PC-9 (cell line): Measurements from ENCODE around the gene OSGEP. TPM values are rescaled to one million over a fixed set of nuclear protein-coding genes. Genes with fewer than 3 reads are reported as not detected.
A peak's percentile ranks its signal among the peaks of the same experiment; 100 is the strongest.

Experiments
- BruUV-seq: library from RNA; stranded (reverse); fragments of 400-500 nt; replicated peaks from 2 replicates; lab custom pipeline; 2021; lab: Mats Ljungman, UMichigan
- CTCF ChIA-PET: fragments of 300-600 bp; sonication (Branson Sonifier 250); formaldehyde crosslinking; loops from one replicate; lab custom pipeline; 2022; ENCODE audit warnings: antibody characterized with exemption; lab: Charles Lee
- POLR2A ChIA-PET: fragments of 300-600 bp; sonication (Branson Sonifier 250); formaldehyde crosslinking; loops from one replicate; lab custom pipeline; 2022; ENCODE audit warnings: antibody characterized with exemption; ENCODE audit not compliant: unreplicated experiment; lab: Charles Lee
- DNase-seq, 2 experiments: peaks; one replicate each; pipeline versions ENCODE4 v3.0.0 to v3.0.0-alpha.2; 2015 to 2022; ENCODE audit warnings: mixed read lengths in 1 of 2
- H2AFZ ChIP-seq: fragments of 200-600 bp; sonication (generic); 2 replicates; pipeline ENCODE4 v1.8.1; 2017; ENCODE audit warnings: antibody characterized with exemption
- H3F3A ChIP-seq: fragments of 200-600 bp; sonication (generic); 2 replicates; pipeline ENCODE4 v1.8.1; 2017; ENCODE audit warnings: antibody characterized with exemption, mild to moderate bottlenecking, low read depth; ENCODE audit not compliant: insufficient read depth
- H3K27ac ChIP-seq: fragments of 200-600 bp; sonication (generic); 2 replicates; pipeline ENCODE4 v1.6.1; 2016; ENCODE audit warnings: mixed run types
- H3K27me3 ChIP-seq: fragments of 200-600 bp; sonication (generic); 2 replicates; pipeline ENCODE4 v1.6.1; 2016; ENCODE audit warnings: low read depth, mixed run types; ENCODE audit not compliant: insufficient read depth
- H3K36me3 ChIP-seq: fragments of 200-600 bp; sonication (generic); 2 replicates; pipeline ENCODE4 v1.6.1; 2016; ENCODE audit warnings: low read depth, mixed run types
- H3K4me1 ChIP-seq: fragments of 200-600 bp; sonication (generic); replicated peaks from 2 replicates; pipeline ENCODE4 v1.6.1; 2016; ENCODE audit warnings: mixed run types; ENCODE audit not compliant: insufficient read depth
- H3K4me2 ChIP-seq: fragments of 200-600 bp; sonication (generic); 2 replicates; pipeline ENCODE4 v1.6.1; 2017; ENCODE audit warnings: mixed run types
- H3K4me3 ChIP-seq: fragments of 200-600 bp; sonication (generic); 2 replicates; pipeline ENCODE4 v1.6.1; 2016; ENCODE audit warnings: mixed run types
- H3K79me2 ChIP-seq: fragments of 200-600 bp; sonication (generic); 2 replicates; pipeline ENCODE4 v1.6.1; 2017; ENCODE audit warnings: low read depth, mixed run types
- H3K9me2 ChIP-seq: fragments of 200-600 bp; sonication (generic); 2 replicates; pipeline ENCODE4 v1.8.1; 2017; ENCODE audit warnings: mild to moderate bottlenecking; ENCODE audit not compliant: insufficient read depth
- H3K9me3 ChIP-seq: fragments of 200-600 bp; sonication (generic); 2 replicates; pipeline ENCODE4 v1.8.1; 2016; ENCODE audit warnings: low read depth; ENCODE audit not compliant: insufficient read depth
- H4K20me1 ChIP-seq: fragments of 200-600 bp; sonication (generic); 2 replicates; pipeline ENCODE4 v1.8.1; 2017; ENCODE audit not compliant: insufficient read depth
- CTCF ChIP-seq: fragments of 200-600 bp; sonication (generic); conservative IDR thresholded peaks from 2 replicates; pipeline ENCODE4 v1.6.1; 2017; ENCODE audit warnings: mixed run types, antibody characterized with exemption, mild to moderate bottlenecking, moderate library complexity
- EZH2 ChIP-seq: fragments of 200-600 bp; sonication (generic); IDR thresholded peaks from 2 replicates; pipeline ENCODE4 v1.8.0; 2017; ENCODE audit warnings: antibody characterized with exemption, low read depth
- intact Hi-C: fragments of 100-400 bp; cut with micrococcal nuclease; formaldehyde crosslinking; loops from one replicate; pipeline ENCODE4 v1.10.0; 2022; ENCODE audit not compliant: unreplicated experiment
- total RNA-seq: library from RNA; stranded (reverse); gene quantifications from 2 replicates; pipeline ENCODE4 v1.2.3, GENCODE V29; 2021

OSGEP gene
- total RNA-seq, 1 experiment from 2014 or later = 20.6 TPM

GRCh38 chr14:20412411-20412810 is 42.2 kb downstream of the OSGEP start:
- no peak for DNase-seq
- peaks cover 5% of the 10 kb centered on the region; the same call in 1 of the 2 replicates for H3F3A ChIP-seq
- peaks cover 13% of the 10 kb centered on the region for H3K79me2 ChIP-seq
- H4K20me1 ChIP-seq = no peaks in the 10 kb centered on the region
- BruUV-seq = TSS peak; percentile 48
- ChIA-PET CTCF (interaction anchor here (0.6 kb wide), 1 partner anchor 32 kb away, joined by 8 read pairs; no protein-coding TSS in a partner anchor), POLR2A (interaction anchor here (0.6 to 2.3 kb wide), 2 partner anchors 49 to 272 kb away, joined by 3 to 12 read pairs; partner anchors contain the start of gene PIP4P1)
- H3K27me3 ChIP-seq = no peaks in the 10 kb centered on the region
- H3K27ac ChIP-seq = peak overlapping the region; percentile 76
- no peaks in the 10 kb centered on the region for H3K36me3 ChIP-seq
- TF ChIP-seq CTCF = no peak
- TF ChIP-seq EZH2 = no peak
- intact Hi-C loops = loop anchor here (5.0 to 10.0 kb wide), 3 partner anchors 85 to 270 kb away; partner anchors contain the start of gene RNASE4
- peak overlapping the region; percentile 94 for H2AFZ ChIP-seq
- H3K4me2 ChIP-seq = peak overlapping the region; percentile 96
- no peaks in the 10 kb centered on the region for H3K9me3 ChIP-seq
- H3K9me2 ChIP-seq = no peaks in the 10 kb centered on the region
- H3K4me1 ChIP-seq = peaks cover 7% of the 10 kb centered on the region; the same call in 1 of the 2 replicates
- peak overlapping the region; percentile 74 for H3K4me3 ChIP-seq

GRCh38 chr14:20409226-20409625 is 45.4 kb downstream of the OSGEP start:
- Histone ChIP-seq H3K9me3 (no peaks in the 10 kb centered on the region), H3K27me3 (no peaks in the 10 kb centered on the region), H3F3A (peaks cover 5% of the 10 kb centered on the region; the same call in 1 of the 2 replicates), H4K20me1 (no peaks in the 10 kb centered on the region), H3K27ac (no peak overlapping the region), H3K4me3 (no peak overlapping the region), H3K9me2 (no peaks in the 10 kb centered on the region), H2AFZ (no peak overlapping the region), H3K79me2 (peaks cover 13% of the 10 kb centered on the region), H3K4me1 (peaks cover 7% of the 10 kb centered on the region; the same call in 1 of the 2 replicates), H3K4me2 (no peak overlapping the region), H3K36me3 (peaks cover 4% of the 10 kb centered on the region; the same call in 1 of the 2 replicates)
- POLR2A ChIA-PET = no interaction called here
- no TSS peak for BruUV-seq
- CTCF ChIA-PET = no interaction called here
- intact Hi-C loops = no loop called here
- TF ChIP-seq EZH2 (no peak), CTCF (no peak)
- no peak for DNase-seq

- intact Hi-C loops = no loop called here
Observed at GRCh38 chr14:20403521-20403920, 51.1 kb downstream of the OSGEP start.

More at GRCh38 chr14:20403521-20403920, 51.1 kb downstream of the OSGEP start:
- no TSS peak for BruUV-seq
- H3K27me3 ChIP-seq = no peaks in the 10 kb centered on the region
- H3F3A ChIP-seq = peaks cover 21% of the 10 kb centered on the region
- no peak overlapping the region for H3K4me2 ChIP-seq
- no peaks in the 10 kb centered on the region for H3K9me2 ChIP-seq
- H2AFZ ChIP-seq = no peak overlapping the region
- no peaks in the 10 kb centered on the region for H3K9me3 ChIP-seq
- no peak for DNase-seq
- H3K4me3 ChIP-seq = no peak overlapping the region
- H3K36me3 ChIP-seq = peaks cover 8% of the 10 kb centered on the region
- no peak overlapping the region for H3K27ac ChIP-seq
- CTCF ChIA-PET = interaction anchor here (0.7 kb wide), 1 partner anchor 61 kb away, joined by 4 read pairs; no protein-coding TSS in a partner anchor
- POLR2A ChIA-PET = interaction anchor here (0.5 kb wide), 1 partner anchor 46 kb away, joined by 4 read pairs; no protein-coding TSS in a partner anchor
- peaks cover 26% of the 10 kb centered on the region for H3K4me1 ChIP-seq
- no peak for TF ChIP-seq CTCF
- TF ChIP-seq EZH2 = no peak
- H4K20me1 ChIP-seq = no peaks in the 10 kb centered on the region
- H3K79me2 ChIP-seq = no peaks in the 10 kb centered on the region
